Ishikawa (cell line): ENCODE data around the gene NUDT5.

Experiments
- CEBPB ChIP-seq: IDR thresholded peaks from 2 replicates; pipeline ENCODE4 v1.6.1; 2012
- CREB1 ChIP-seq: IDR thresholded peaks from 2 replicates; pipeline ENCODE4 v1.6.1; 2012; ENCODE audit warnings: low read depth
- EGR1 ChIP-seq: IDR thresholded peaks from 2 replicates; pipeline ENCODE4 v1.6.1; 2012
- EP300 ChIP-seq: IDR thresholded peaks from 2 replicates; pipeline ENCODE4 v1.6.1; 2012; ENCODE audit warnings: borderline replicate concordance
- FOXM1 ChIP-seq: IDR thresholded peaks from 2 replicates; pipeline ENCODE4 v1.6.1; 2012; ENCODE audit warnings: low read depth, borderline replicate concordance
- NFIC ChIP-seq: IDR thresholded peaks from 2 replicates; pipeline ENCODE4 v1.6.1; 2012
- RAD21 ChIP-seq: IDR thresholded peaks from 2 replicates; pipeline ENCODE4 v1.6.1; 2012; ENCODE audit warnings: low read depth
- TAF1 ChIP-seq: IDR thresholded peaks from 2 replicates; pipeline ENCODE4 v1.6.1; 2012; ENCODE audit warnings: low read depth, mild to moderate bottlenecking
- TCF12 ChIP-seq: IDR thresholded peaks from 2 replicates; pipeline ENCODE4 v1.6.1; 2012; ENCODE audit warnings: low read depth
- TEAD4 ChIP-seq: IDR thresholded peaks from 2 replicates; pipeline ENCODE4 v1.6.1; 2012
- YY1 ChIP-seq: IDR thresholded peaks from 2 replicates; pipeline ENCODE4 v1.6.1; 2012; ENCODE audit warnings: low read depth
- ZBTB7A ChIP-seq: IDR thresholded peaks from 2 replicates; pipeline ENCODE4 v1.6.1; 2012; ENCODE audit warnings: low read depth
- TF ChIP-seq, protein P1 (sequence below): IDR thresholded peaks from 2 replicates; pipeline ENCODE4 v1.6.1; 2012; ENCODE audit warnings: low read depth, mild to moderate bottlenecking
- TF ChIP-seq, protein P2 (sequence below): IDR thresholded peaks from 2 replicates; pipeline ENCODE4 v1.6.1; 2012
- TF ChIP-seq, protein P3 (sequence below): IDR thresholded peaks from 2 replicates; pipeline ENCODE4 v1.6.1; 2012

Gene NUDT5

DNA sequence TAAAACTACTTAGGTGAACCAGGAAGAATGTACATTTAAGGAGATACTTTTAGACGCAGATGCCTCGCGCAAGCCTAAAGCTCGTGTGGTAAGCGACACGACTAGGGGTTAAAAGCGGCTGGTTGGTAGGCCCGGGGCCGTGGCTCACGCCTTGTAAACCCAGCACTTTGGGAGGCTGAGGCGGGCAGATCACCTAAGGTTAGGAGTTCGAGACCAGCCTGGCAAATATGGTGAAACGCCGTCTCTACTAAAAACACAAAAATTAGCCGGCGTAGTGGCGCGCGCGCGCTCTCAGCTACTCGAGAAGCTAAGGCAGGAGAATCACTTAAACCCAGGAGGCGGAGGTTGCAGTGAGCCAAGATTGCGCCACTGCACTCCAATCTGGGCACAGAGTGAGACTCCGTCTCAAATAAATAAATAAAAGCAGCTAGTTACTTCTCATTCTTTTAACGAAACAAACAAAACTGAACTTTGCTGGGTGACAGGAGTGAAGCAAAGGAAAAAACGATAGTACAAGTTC lies 879 bp downstream of the NUDT5 start:
- TF ChIP-seq NFIC (no peak), CEBPB (peak; percentile 79)
- TF ChIP-seq, protein P1, sequence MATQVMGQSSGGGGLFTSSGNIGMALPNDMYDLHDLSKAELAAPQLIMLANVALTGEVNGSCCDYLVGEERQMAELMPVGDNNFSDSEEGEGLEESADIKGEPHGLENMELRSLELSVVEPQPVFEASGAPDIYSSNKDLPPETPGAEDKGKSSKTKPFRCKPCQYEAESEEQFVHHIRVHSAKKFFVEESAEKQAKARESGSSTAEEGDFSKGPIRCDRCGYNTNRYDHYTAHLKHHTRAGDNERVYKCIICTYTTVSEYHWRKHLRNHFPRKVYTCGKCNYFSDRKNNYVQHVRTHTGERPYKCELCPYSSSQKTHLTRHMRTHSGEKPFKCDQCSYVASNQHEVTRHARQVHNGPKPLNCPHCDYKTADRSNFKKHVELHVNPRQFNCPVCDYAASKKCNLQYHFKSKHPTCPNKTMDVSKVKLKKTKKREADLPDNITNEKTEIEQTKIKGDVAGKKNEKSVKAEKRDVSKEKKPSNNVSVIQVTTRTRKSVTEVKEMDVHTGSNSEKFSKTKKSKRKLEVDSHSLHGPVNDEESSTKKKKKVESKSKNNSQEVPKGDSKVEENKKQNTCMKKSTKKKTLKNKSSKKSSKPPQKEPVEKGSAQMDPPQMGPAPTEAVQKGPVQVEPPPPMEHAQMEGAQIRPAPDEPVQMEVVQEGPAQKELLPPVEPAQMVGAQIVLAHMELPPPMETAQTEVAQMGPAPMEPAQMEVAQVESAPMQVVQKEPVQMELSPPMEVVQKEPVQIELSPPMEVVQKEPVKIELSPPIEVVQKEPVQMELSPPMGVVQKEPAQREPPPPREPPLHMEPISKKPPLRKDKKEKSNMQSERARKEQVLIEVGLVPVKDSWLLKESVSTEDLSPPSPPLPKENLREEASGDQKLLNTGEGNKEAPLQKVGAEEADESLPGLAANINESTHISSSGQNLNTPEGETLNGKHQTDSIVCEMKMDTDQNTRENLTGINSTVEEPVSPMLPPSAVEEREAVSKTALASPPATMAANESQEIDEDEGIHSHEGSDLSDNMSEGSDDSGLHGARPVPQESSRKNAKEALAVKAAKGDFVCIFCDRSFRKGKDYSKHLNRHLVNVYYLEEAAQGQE, result no peak

GRCh38 chr10:12193193-12193592 lies 2.5 kb downstream of the NUDT5 start:
- TF ChIP-seq YY1 (no peak), CREB1 (no peak), TEAD4 (no peak), EP300 (no peak), NFIC (no peak), FOXM1 (no peak), CEBPB (peak; percentile 94), RAD21 (no peak), TAF1 (no peak), EGR1 (no peak)
- TF ChIP-seq, protein P2, sequence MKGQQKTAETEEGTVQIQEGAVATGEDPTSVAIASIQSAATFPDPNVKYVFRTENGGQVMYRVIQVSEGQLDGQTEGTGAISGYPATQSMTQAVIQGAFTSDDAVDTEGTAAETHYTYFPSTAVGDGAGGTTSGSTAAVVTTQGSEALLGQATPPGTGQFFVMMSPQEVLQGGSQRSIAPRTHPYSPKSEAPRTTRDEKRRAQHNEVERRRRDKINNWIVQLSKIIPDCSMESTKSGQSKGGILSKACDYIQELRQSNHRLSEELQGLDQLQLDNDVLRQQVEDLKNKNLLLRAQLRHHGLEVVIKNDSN, result peak; percentile 75

GRCh38 chr10:12191715-12192114 lies 4.0 kb downstream of the NUDT5 start:
- no peak for TF ChIP-seq YY1
- no peak for TF ChIP-seq TEAD4
- TF ChIP-seq FOXM1, result no peak
- TF ChIP-seq ZBTB7A, result no peak
- TF ChIP-seq RAD21, result no peak
- TF ChIP-seq, protein P2, result no peak
- TF ChIP-seq, protein P3, sequence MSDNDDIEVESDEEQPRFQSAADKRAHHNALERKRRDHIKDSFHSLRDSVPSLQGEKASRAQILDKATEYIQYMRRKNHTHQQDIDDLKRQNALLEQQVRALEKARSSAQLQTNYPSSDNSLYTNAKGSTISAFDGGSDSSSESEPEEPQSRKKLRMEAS, result no peak

DNA sequence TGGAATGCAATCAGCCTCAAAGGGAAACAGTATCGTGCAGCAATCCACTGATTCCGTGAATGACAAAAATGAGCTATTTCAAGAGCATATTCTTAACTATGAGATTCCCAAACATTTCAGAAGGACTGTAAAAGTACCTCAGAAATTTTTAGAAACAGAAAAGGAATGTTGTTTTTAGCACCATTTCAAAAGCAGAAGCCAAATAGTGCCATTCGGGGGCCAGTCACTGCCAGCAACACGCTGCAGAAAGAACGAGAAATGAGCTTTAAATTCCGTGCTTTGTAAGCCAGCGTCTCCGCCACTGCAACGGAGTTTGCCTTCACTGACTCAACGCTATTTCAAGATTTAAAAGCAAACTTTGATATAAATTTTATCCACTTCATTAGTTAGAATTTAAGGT lies 6.3 kb downstream of the NUDT5 start:
- TF ChIP-seq TEAD4 (no peak), NFIC (no peak), TAF1 (no peak), ZBTB7A (no peak), CREB1 (no peak), CEBPB (no peak), TCF12 (no peak), FOXM1 (no peak), YY1 (no peak), EP300 (no peak), RAD21 (no peak)
- TF ChIP-seq, protein P2, result no peak

DNA sequence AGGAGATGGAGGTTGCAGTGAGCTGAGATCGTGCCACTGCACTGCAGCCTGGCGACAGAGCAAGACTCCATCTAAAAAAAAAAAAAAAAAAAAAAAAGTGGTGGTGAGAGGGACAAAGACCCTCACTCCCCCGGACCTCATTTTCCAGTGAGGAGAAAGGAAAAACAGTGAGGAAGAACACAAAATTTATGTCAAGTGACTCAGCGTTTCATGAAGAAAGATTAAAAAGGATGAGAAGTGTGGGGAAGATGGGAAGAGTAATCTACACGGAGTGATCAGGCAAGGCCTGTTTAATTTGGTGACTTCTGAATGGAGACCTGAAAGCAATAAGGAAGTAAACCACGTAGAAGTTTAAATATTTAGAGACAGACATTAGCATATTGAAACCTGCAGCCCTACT lies 7.0 kb downstream of the NUDT5 start:
- TF ChIP-seq TCF12, result no peak
- TF ChIP-seq ZBTB7A, result no peak
- no peak for TF ChIP-seq EGR1

GRCh38 chr10:12187321-12187905 lies 8.3 kb downstream of the NUDT5 start:
- no peak for TF ChIP-seq EP300
- TF ChIP-seq RAD21, result no peak
- no peak for TF ChIP-seq TCF12
- no peak for TF ChIP-seq CREB1
- TF ChIP-seq, protein P3, result no peak
- TF ChIP-seq YY1, result no peak
- no peak for TF ChIP-seq EGR1
- no peak for TF ChIP-seq CEBPB
- no peak for TF ChIP-seq TAF1
- TF ChIP-seq FOXM1, result no peak
- TF ChIP-seq, protein P1, result no peak
